ENCODE data around the gene RANBP2.

The RANBP2 gene

GRCh38 chr2:108776475-108776874 is 57.2 kb downstream of the RANBP2 start:
- DNase-seq (ENCODE audit: low read depth in 2 of 2): no peak

GRCh38 chr2:108778857-108779256 is 59.6 kb downstream of the RANBP2 start:
- DNase-seq (ENCODE audit: low read depth in 2 of 2): no peak

- DNase-seq (ENCODE audit: low read depth in 2 of 2): no peak
Measured at GRCh38 chr2:108786008-108786353, 66.7 kb downstream of the RANBP2 start.

GRCh38 chr2:108786354-108787215 is 67.3 kb downstream of the RANBP2 start, which contains the start of gene CCDC138:
CCDC138 (plus strand) TSS chr2:108786771; CDS start chr2:108786823, 52 bp downstream.
- peak; percentile 88 to 89 for DNase-seq (ENCODE audit: low read depth in 2 of 2)

GRCh38 chr2:108787216-108787541 is 67.9 kb downstream of the RANBP2 start:
- DNase-seq (ENCODE audit: low read depth in 2 of 2): no peak

- no peak for DNase-seq (ENCODE audit: low read depth in 2 of 2)
Measured at GRCh38 chr2:108803045-108803736, 83.9 kb downstream of the RANBP2 start.

- DNase-seq (ENCODE audit: low read depth in 2 of 2): no peak
Measured at GRCh38 chr2:108805032-108805431, 85.8 kb downstream of the RANBP2 start.

- no peak for DNase-seq (ENCODE audit: low read depth in 2 of 2)
Measured at GRCh38 chr2:108805782-108806181, 86.5 kb downstream of the RANBP2 start.

- no peak for DNase-seq (ENCODE audit: low read depth in 2 of 2)
Measured at GRCh38 chr2:108806371-108807113, 87.3 kb downstream of the RANBP2 start.

- DNase-seq (ENCODE audit: low read depth in 2 of 2): no peak
Measured at GRCh38 chr2:108809936-108810335, 90.7 kb downstream of the RANBP2 start.

GRCh38 chr2:108810993-108811957 is 92.0 kb downstream of the RANBP2 start:
- no peak for DNase-seq (ENCODE audit: low read depth in 2 of 2)

- no peak for DNase-seq (ENCODE audit: low read depth in 2 of 2)
Measured at GRCh38 chr2:108813732-108814131, 94.5 kb downstream of the RANBP2 start.

- no peak for DNase-seq (ENCODE audit: low read depth in 2 of 2)
Measured at GRCh38 chr2:108820482-108820881, 101.2 kb downstream of the RANBP2 start.

- DNase-seq (ENCODE audit: low read depth in 2 of 2): no peak
Measured at GRCh38 chr2:108823286-108823685, 104.0 kb downstream of the RANBP2 start.

- DNase-seq (ENCODE audit: low read depth in 2 of 2): no peak
Measured at GRCh38 chr2:108824316-108825070, 105.2 kb downstream of the RANBP2 start.

GRCh38 chr2:108825254-108825653 is 106.0 kb downstream of the RANBP2 start:
- DNase-seq (ENCODE audit: low read depth in 2 of 2): no peak

- no peak for DNase-seq (ENCODE audit: low read depth in 2 of 2)
Measured at GRCh38 chr2:108825736-108826135, 106.5 kb downstream of the RANBP2 start.

- DNase-seq (ENCODE audit: low read depth in 2 of 2): no peak
Measured at GRCh38 chr2:108829578-108830310, 110.5 kb downstream of the RANBP2 start.

GRCh38 chr2:108833219-108833618 is 113.9 kb downstream of the RANBP2 start:
- DNase-seq (ENCODE audit: low read depth in 2 of 2): no peak

GRCh38 chr2:108834620-108835019 is 115.3 kb downstream of the RANBP2 start:
- no peak for DNase-seq (ENCODE audit: low read depth in 2 of 2)
